ENCODE data around the gene C1orf116.

Gene C1orf116

DNA sequence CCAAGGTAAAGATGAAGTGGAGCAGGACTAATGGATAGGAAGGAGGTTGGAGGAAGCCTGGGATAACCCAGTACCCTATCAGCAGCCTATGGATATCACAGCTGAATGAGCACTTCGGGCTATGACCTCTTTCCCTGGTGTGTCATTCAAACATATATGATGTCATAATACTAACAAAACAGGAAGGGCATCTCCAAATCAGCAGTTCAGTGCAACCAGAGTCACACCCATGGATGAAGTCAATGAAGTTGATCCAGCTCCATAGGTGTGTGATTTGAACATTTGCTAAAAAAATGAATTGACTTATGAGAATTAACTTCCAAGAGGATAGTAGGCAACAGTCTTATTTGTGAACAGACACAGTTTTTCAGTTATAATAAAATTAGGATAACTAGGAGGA, 1.7 kb upstream of the C1orf116 start:
- DNase-seq = no peak

DNA sequence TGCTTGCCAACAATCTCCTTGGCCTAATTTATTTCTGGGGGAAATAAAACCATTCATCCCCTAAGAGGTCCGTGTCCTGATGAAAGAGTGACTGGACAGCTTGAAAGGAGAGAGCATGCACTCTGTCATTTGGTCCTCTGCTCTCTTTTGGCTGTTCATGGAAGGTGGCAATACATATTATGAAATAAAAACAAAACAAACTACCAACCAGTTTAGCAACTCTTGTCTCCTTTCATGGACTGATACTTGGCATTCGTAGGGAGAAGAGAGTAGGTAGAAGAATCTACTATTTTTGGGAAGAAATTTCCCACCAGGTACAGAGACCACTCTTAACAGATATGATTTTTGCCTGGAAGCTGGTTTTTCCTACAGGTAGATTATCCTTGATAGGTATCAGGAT, 746 bp upstream of the C1orf116 start:
- no peak for DNase-seq

DNA sequence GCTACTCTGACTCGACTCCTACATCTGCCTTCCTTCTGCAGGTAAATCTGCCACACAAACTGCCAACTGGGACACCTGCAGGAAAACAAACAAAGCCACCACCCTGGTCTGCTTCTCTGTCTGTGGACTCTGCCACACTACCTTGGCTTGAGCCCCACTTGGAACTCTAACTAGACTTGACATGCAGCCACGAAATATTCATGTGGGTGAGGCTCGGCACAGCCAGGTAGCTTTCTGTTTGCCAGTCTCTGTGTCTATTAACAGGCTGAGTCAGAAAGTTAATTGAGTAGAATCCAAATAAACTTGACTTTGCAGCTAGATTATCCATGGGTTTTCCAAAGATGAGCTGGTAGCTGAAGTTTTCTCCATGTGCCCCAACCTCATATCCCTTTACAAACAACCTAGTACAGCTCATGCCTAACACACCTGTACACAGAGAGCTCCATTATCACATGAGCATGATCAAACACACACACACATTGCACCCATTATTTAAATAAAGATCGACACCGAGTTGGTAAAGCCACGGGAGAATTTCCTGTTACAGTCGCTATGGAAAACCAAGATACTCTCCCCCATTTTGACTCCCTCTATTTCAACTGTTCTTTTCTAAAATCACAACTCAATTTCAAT, 808 bp downstream of the C1orf116 start:
- no peak for DNase-seq

DNA sequence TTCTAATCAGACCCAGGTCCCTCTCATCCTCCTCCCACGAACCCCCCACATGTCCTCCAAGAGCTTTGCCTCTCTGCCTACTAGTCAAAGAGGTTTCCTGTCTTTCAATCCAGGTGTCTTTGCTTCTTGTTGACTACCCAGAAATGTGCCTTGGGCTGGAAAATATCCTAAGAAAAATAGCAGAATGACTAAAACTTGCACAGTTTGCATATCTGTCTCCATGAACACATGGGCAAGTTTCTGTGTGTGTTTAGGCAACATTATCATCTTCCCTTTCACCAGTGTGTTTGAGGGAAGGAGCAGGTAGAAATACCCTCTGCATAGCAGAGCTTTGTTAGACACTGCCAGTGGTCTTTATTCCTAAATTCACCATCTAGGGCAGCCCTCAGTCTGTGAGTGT, 1.5 kb downstream of the C1orf116 start:
- no peak for DNase-seq

DNA sequence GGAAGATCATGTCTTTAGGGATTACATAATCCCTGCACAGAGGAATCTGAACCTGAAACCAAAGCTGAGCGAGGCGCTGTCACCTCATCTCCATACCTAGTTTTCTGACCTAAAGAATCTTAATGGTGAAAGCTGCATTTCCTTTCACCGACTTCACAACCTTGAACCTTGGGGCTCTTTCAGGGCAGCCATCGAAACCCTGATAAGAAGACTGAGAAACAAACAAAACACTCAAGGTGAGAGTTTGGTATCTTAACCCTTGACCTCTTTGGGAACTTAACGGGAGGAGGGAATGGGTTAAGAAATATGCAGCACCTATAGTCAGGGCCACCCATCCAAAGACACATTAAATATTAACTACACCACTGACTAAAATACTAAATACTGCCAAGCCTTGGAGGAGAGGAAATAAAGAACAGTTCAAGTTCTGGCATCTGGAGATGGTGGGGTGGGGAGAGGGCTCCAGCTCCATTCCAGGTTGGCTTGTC, 2.0 kb downstream of the C1orf116 start:
- DNase-seq = no peak

DNA sequence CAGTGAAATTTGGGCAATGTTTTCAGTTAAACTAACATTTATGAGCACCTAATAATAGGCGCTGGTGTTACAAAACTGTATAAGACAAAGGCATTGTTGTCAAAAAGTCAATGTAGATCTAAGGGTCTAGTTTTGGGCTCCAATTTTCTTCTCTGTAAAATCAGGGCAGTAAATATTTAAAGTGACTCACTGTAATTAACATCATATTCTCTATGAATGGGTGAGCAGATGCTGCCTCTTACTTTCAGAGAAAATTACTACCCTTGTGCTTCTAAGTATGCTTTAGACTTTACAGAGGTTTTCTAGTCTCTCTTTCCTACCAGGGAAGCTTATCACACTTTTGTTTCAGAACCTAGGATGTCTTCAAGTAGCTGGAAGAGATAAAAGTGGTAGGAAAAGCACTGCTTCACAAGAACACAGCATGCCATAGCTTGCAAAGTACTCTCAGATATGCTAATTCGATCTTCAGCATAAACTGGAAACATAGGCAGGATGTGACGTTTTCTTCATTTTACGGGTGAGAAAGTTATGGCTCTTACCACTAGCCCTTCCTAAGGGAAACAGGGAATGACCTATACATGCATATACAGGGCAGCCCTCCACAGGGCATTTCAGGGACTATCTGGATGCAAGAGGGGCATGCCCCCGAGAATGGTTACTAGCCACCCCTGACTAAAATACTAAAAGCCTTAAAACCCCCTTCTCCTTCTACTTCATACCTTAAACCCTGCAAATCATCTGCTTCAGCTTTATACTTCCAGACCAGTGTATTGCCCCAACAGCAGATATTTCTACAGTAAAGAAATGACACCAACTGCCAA, 2.6 kb downstream of the C1orf116 start:
- DNase-seq = no peak

DNA sequence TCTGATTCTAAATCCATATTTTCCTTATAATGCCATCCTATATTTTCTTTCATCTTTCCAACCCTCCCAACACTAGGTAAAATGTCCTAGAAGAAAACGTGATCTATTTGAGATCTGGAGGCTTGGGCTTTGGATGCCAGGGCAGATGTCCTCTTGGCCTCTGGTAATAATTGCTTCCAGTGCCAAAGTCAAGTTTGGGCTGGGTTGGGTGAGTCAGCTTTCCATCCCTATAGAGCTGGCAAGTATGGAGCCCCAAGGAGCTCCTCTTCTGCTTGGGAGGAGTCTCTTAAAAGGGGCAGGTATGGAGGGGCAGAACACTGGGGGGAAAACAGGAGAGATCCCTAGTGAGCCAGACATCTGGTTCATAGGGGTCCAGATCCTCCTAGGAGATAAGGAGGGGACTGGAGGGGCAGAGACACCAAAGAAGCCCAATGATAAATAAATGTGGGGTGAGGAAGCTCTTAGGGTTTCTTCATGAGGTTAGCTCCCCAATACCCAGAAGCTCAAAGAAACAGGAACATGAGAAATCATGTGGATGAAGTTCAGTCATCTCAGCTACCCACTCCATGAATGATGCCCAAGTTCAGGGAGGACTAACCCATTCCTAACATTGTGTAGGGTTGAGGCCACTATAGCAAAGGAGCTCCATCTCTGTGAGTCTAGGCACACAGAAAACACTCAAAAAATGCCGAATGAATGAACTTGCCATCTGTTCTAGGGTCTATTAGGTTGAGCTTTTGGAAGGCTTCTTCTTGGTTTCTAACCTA, 3.5 kb downstream of the C1orf116 start:
- DNase-seq = no peak

DNA sequence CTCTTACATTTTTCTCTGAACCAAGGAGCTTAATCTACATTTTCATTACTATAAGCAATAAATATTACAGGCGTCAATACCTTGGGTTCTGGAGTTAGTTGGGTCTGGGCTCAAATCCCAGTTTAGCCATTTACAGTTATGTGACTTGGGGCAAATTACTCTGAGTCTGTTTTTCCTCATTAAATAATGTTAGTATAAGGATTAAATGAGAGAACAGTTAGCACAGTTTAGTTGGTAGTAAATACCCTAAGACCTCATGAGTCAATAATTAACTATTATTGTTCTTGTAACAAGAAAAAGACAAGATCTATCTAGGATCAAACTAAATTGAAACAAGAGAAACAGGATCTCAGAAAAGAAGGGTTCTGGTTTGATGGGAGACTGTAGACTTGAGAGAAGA, 4.6 kb downstream of the C1orf116 start:
- DNase-seq = no peak

DNA sequence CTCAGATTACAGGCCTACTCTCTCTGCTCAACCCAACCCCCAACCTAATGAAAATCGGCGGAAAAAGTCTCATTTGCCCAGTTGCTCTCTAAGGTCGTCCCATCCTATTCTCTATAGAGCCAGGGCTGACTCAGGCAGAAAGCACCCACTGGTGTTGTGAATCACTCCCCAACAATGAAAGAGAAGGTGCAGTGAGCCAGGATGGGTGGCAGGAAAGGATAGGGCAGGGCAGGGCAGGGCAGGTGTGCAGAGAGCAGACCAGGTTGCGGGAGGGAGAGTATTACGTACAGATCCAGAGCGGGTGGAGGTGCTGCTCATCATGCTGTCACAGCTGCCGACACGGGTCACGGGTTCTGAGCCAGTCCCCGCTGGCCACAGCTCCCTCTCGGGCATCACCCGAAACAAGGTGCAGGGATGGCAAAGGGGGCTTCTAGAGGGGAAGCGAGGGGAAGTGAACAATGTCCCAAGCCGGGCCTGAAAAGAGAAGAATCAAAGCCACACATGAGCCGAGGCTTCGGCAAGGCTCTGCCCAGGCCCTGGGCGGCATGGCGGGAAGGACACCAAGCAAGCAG, 5.3 kb downstream of the C1orf116 start:
- DNase-seq = no peak

DNA sequence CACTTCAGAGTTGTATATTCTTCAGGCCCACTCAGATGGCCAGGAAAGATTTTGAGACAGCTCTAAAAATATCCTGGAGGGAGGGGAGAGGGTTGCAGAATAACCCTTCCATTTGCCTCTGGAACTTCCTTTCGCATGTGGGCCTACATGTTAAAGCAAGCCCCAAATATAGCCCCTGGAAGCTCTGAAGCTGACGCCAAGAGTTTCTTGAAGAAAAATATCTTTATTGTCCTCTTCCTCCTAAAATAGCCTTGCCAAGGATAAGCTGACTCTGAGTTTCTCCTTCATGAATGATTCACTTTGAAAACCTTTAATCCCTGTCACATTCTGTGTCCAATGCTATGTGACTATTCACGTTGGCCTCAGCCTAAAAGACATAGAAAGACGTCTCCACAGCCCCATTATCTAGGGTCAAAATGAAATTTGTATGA, 6.4 kb downstream of the C1orf116 start:
- no peak for DNase-seq

DNA sequence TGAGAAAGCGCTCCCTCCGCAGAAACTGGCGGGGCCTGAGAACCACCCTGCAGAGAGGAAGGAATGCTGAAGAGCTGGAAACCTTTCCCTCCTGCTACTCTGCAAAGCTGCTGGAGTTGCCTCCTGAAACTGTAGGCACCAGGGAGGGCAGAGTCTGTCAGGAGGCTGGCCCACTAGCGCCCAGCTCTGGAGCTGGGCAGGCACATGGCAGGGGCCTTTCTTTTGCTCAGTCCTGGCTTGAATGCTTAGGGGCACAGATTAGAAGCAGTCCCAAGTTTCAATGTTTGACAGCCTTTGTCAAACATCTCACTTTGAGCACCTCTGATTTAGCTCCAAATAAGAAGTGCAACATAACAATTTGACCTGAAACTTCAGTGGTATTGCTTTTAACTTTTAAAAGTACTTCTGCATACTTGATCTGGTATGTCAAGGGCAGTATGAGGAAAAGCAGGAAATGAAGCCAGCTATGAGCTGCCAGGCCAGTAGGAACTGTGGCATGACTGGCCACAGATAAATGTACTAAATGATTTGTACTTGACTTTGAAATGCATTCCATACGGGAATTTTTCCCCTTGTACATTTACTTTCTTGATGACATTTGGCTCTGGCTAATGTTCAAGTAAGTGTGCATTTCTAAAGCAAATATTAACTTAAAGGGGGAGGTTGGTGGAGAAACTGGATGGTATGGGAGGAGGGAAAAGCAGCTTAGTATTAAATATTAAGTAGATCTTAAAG, 7.2 kb downstream of the C1orf116 start:
- no peak for DNase-seq

DNA sequence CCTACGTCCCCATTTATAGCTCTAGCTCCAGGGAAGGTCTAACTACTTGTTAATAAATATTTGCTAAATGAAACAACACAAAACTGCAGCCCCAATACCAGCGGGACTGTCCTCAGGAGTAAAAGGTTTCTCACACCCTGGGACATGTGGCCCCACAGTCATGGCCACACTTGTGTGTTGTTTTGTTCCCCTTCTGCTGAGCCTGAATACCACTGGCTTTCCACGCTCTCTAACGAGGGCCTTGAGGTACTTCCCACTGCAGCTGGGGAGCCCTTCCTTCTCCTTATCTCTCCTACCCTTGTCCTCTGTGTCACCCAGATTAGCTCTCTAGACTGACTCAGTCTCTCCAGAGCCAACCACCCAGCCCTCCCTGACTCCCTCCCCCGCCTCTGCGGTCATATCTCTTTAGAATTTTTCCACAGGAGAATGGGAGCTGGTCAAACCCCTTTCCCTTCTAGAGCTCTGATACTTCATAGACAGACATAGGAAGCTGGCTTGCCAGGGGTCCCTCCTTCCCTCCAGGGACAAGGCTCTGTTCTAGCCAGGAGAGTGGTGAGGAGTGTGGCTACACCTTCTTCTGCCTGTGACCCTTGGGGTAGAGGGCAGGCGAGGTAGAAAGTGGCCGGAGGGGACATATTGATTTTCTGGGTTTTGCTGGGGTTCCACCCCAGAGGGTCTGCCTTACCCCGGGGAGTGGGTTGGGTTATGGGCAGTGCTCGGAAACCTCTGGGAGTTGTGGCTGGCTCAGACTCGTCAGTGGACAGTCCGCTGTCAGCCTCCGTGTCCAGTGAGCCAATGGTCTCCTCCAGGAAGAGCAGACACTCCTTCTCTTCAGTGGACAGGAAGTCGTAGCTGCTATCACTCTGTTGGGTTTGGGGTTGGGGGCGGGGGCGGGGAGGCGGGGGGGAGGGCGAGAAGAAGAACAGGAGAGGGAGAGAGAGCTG, 8.1 kb downstream of the C1orf116 start:
- DNase-seq = no peak

DNA sequence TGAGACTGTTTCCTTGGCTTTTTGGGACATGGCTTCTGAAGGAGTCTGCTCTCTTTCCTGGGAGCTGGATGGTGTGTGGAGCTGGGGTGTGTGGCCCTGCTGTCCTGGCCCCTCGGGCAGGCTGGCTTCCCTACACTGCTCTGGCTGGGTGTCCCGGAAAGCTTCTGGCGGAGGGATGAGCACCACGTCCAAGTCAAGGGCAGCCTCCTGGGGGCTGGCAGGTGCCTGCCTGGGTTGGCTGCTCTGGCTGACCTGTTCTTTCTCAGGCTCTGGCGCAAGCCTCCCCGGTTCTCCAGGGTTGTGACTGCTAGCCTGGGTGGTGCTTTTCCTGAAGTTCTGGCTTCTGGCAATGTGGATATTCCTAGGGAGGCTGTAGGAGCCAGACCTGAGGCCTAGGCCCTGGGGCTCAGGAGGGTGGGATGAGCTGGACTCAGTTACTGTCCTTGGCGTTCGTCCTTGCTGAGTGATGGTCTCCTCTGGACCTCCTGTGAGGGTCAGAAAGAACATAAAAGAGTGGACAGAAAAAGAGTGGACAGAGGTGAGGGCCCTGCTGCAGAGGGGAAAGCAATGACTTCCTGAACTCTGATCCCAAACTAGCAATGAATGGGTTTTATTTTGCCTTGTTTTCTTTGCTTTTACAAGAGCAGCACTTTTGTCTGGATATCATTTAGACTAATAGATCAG, 9.4 kb downstream of the C1orf116 start:
- no peak for DNase-seq

DNA sequence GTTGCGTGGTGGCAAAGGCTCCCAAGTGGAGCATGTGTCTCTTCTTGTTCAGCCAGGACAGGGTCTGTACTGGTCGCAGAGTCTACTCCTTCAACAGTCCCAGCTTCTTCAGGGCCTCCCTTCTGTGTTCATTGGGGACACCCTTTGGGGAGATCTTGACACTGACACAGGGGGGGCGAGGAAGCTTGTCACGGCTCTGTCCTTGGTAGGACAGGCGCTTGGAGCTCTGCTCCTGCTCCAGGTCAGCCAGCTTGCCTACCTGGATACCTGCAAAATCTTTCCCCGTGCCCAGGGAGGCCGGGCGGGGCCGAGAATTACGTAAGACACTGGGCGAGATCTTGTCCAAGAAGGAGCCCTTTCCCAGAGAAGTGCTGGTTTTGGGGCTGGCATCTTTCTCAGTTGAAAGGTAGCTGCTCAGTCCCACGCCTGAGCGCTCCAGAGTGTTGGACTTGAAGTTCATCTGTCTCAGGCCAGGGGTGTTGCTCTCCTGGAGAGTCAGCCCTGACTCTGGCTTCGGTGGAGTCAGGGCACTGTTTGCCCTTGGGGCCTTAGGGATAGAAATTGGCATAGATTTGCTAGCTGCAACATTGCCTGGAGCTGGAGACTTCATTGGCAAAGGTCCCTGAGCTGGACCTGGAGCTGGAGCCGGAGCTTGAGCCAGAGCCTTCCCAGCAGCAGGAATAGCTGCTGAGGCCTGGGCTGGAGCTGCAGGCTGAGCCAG, 10.5 kb downstream of the C1orf116 start:
- DNase-seq = no peak

DNA sequence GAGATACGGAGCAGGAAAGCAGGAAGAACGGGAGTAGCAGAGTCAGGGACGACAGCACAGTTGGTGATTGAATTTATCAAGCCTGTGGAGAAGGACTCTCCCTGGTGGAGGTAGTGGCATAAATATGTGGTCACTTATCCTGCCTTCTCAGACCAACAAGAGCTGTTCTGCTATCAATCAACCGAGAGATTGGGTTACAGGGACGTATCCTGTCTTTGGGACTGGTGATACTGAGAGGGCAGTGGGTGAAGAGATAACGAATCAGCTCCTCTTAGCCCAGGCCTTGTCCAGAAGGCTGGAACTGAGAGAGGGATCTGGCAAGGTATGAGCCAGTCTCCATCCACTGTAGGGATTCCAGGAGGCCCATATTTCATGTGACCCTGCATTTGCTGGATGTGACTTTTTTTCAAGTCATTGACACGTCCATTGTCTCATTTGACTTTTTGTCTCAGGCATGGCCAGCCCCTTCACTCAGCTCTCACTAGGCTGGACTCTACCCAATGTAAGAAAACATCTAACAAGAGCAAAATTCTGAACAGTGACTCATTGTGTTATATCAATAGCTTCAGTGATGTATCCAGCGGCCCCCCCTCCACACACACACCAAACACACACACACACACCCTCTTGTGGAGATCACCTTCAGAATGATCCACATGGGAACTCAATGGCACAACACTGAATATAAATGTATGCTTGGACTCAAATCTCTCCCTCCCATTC, 11.3 kb downstream of the C1orf116 start:
- DNase-seq = no peak

DNA sequence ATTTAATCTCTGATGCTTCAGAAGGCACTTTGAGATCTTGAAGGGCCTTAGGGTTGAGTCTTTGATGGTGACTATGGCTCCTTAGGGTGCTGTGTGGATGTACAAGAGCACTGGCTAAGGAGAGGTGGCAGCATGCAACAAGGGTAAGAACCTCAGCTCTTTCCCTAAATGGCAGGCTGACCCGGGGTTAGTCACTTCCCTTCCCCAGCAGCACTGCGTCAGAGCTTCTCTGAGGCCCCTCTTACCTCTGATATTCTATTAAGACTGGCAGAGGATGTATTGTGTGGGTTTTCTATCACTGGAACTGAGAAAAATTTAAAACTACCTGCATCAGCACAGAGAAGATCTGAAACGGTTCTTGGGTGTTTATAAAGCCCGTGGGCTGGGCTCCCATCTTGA, 11.8 kb downstream of the C1orf116 start:
- DNase-seq = no peak

DNA sequence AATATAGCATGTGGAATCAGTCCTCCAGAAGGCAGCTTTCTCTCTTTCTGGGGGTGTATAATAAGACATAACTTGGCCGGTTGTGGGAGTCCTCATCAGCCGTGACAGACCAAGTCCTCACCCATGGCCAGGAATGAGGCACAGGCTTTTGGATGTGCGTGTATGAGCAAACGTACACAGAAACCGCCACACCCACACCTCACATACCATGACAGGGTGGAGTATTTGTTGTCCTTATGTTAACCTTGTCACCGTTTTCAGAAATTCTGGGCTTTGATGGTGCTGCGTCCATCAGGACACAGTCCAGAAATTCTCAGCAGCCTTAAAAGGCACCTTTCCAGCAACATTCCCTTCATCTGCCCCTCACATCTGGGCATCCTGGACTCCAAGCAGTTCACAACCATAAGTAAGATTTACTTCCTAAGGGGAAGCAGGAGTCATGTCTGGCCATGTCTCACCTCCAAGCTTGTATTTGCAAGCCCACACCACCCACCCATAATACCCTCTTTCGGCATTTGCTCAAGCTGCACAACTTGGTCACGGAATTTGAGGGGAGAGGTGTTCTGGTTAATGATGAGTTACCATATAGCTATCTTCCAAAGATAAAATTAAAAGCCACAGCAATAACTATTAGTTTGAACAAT, 12.4 kb downstream of the C1orf116 start:
- no peak for DNase-seq

DNA sequence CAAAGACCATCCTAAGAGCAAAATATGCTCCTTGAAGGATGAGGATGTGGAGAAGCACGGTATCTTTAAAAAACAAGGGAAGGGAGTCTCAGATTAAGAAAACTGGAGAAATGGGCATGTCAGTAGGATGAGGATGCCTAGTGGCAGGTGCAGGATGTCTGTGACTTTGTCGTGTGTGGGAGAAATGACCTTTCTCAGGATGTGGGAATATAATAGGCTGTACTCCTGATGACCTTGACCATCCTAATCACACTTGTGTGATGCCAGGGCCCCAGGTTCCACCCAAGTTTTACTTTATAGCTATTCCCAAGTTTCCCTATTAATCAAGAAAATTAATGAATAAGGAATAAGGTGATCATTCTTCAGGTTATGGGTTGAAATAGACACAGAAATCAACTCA, 12.9 kb downstream of the C1orf116 start:
- no peak for DNase-seq

DNA sequence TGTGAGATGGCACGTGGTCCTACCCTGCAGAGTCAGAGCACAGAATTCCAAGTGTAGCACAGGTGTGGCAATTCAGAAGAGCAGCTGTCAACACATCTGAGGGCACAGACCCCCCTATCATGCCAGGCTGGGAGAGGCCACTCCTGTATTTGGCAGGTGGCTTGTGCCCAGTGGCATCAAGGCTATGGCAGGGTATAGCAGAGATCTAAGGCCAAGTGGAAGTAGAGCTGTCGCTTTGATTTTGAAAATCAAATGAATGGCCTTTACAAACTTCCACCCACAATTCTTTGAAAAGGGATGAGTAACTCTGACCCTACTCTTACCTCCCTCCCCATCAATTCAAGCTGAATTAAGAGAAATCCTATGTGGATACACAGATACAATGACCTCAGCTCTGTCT, 13.4 kb downstream of the C1orf116 start:
- no peak for DNase-seq

Data from activated effector memory CD4-positive, alpha-beta T cell treated with anti-CD3 and anti-CD28 coated beads, Interleukin-2, amount 50 U/mL, for 16 hours (primary cell).